Keratinocyte (primary cell): ENCODE data around the gene TMOD1.

Experiments
- EZH2 ChIP-seq: IDR thresholded peaks from one replicate; pipeline ENCODE4 v1.6.1; 2012; ENCODE audit warnings: inconsistent platforms, mild to moderate bottlenecking, low read length, moderate library complexity
- TF ChIP-seq, protein P1 (sequence below), 3 experiments: IDR thresholded peaks in 1 of 3; conservative IDR thresholded peaks in 1 of 3; optimal IDR thresholded peaks in 1 of 3; 2 replicates in 2 of 3; 3 replicates in 1 of 3; pipeline versions ENCODE3 to v1.5.1; 2011; ENCODE audit warnings: low read length in 3 of 3, mild to moderate bottlenecking in 3 of 3, moderate library complexity in 2 of 3, control low read depth in 1 of 3, inconsistent platforms in 1 of 3; ENCODE audit not compliant: insufficient read depth in 2 of 3; ENCODE audit errors: extremely low read depth in 1 of 3

DNA sequence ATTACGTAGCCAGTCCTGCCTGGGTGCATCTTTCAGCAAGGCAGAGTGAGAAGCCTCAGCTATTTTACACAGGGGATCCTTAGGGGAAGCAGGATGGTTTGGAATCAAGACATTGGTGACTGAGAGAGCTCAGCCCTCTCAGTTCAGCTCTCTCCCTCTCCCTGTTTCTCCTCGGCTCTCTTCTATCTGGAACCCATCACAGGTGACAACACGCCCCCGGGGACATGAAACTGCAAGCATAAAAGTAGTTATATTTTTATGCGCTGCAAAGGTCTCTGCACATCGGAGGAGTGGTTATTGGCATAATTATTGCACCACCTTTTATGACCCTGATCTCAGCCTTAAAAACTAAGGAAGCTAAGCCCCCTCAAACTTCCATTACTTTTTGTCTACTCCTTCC is 14.2 kb downstream of the TMOD1 start:
- TF ChIP-seq, protein P1, sequence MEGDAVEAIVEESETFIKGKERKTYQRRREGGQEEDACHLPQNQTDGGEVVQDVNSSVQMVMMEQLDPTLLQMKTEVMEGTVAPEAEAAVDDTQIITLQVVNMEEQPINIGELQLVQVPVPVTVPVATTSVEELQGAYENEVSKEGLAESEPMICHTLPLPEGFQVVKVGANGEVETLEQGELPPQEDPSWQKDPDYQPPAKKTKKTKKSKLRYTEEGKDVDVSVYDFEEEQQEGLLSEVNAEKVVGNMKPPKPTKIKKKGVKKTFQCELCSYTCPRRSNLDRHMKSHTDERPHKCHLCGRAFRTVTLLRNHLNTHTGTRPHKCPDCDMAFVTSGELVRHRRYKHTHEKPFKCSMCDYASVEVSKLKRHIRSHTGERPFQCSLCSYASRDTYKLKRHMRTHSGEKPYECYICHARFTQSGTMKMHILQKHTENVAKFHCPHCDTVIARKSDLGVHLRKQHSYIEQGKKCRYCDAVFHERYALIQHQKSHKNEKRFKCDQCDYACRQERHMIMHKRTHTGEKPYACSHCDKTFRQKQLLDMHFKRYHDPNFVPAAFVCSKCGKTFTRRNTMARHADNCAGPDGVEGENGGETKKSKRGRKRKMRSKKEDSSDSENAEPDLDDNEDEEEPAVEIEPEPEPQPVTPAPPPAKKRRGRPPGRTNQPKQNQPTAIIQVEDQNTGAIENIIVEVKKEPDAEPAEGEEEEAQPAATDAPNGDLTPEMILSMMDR (optimal IDR thresholded peaks at IDR 0.05 in 1 of 3, IDR thresholded peaks at IDR 0.05 in 1 of 3, conservative IDR thresholded peaks at IDR 0.05 in 1 of 3; ENCODE audit: extremely low read depth in 1 of 3, insufficient read depth in 2 of 3, low read length in 3 of 3) = no peak
- no peak for TF ChIP-seq EZH2
